Mucosa of gallbladder (tissue), 1 donor: ENCODE measurements around the gene ZBTB33. TPM values are rescaled to one million over a fixed set of nuclear protein-coding genes. Genes with fewer than 3 reads are reported as not detected.

ENCODE experiments used
- DNase-seq: peaks from one replicate; pipeline ENCODE4 v3.0.0-alpha.2; 2020; ENCODE audit warnings: low spot score
- total RNA-seq: library from RNA; stranded (reverse); gene quantifications from one replicate; pipeline ENCODE4 v1.2.1, GENCODE V29; 2021
- donor health status: DM: no; HTN: no; CAD: no.

The ZBTB33 gene, protein sequence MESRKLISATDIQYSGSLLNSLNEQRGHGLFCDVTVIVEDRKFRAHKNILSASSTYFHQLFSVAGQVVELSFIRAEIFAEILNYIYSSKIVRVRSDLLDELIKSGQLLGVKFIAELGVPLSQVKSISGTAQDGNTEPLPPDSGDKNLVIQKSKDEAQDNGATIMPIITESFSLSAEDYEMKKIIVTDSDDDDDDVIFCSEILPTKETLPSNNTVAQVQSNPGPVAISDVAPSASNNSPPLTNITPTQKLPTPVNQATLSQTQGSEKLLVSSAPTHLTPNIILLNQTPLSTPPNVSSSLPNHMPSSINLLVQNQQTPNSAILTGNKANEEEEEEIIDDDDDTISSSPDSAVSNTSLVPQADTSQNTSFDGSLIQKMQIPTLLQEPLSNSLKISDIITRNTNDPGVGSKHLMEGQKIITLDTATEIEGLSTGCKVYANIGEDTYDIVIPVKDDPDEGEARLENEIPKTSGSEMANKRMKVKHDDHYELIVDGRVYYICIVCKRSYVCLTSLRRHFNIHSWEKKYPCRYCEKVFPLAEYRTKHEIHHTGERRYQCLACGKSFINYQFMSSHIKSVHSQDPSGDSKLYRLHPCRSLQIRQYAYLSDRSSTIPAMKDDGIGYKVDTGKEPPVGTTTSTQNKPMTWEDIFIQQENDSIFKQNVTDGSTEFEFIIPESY
- 19.9 TPM for total RNA-seq

GRCh38 chrX:120250522-120251271 is at the start of gene ZBTB33:
TSS of gene ZBTB33 (plus strand) at chrX:120250812. CDS start at chrX:120253416, 2,604 bp downstream.
- DNase-seq: peak; percentile 92

DNA sequence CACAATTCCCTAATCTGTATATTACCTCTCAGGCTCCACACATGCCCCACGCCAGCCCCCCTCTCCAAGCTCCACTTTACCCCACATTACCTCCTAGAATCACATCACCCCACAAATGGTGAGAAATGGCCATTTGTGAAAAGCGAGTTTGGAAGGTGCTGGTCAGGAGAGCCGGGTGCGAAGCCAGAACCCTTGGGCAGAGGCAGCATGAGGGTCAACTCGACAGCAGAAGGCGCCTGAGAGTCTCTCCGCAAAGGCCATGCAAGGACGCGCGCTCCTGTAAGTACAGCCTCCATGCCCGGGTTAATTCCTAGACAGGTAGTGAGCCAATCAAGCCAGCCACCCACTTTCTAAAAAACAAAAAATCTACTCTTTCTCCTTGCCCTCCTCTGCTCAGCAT is 49.8 kb upstream of the ZBTB33 start:
- DNase-seq: no peak

- DNase-seq: no peak
Measured at GRCh38 chrX:120205816-120206753, 44.5 kb upstream of the ZBTB33 start.

- DNase-seq: no peak
Measured at GRCh38 chrX:120207009-120207605, 43.5 kb upstream of the ZBTB33 start.

DNA sequence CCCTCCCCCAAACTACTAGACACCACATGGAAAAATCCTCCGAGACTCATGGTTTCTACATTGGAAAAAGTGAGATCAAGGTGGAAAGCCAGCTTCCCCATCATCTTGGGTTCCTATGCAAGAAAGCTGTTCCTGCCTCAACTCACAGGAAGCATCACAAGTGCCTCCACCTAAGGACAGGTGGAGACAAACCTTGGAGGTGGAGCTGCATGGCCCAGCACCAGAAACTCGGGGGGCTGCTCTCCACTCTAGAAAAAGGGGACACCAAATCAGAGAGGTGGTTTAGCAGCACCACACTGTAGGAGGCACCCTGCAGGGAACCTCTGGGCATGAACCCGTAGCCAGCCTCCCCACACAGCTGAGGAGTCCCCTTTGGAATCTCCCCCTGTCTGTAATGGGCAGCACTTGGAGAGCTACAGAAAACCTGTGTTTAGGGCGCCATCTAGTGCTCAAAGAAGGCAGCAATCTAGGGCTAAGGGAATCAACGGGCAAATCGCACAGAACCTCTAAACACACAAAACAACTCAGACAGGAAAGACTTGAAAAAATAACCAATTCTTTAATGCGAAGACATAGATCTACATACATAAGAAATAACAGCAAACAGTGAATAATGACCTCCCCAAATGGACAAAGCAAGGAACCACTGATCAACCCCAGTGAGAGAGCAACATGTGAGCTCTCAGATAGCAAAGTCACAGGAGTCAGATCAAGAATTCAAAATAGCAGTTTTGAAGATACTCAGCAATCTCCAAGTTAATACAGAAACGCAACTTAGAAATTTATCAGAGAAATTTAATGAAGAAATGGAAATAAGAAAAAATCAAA is 37.0 kb upstream of the ZBTB33 start:
- peak; percentile 64 for DNase-seq

DNA sequence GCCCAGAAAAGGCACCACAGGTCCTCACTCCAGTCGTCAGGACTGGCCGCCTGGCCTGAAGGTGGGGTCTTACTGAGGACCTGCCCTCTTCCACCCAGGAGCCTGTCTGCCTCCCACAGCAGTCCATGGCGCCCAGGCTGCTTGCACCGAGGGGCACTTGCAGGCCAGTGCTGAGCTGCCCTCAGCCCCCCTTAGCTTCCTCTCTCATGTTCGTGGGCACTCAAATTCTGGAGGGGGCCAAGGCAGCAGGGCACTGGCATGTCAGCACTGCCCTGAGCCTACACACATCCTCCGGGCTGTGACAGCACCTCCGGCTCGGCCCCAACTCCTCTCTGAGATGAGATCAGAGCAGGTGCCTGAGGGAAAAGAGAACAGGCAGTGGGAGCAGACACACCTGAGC is 27.2 kb upstream of the ZBTB33 start:
- no peak for DNase-seq

GRCh38 chrX:120224388-120224787 is 26.2 kb upstream of the ZBTB33 start:
- DNase-seq: no peak

DNA sequence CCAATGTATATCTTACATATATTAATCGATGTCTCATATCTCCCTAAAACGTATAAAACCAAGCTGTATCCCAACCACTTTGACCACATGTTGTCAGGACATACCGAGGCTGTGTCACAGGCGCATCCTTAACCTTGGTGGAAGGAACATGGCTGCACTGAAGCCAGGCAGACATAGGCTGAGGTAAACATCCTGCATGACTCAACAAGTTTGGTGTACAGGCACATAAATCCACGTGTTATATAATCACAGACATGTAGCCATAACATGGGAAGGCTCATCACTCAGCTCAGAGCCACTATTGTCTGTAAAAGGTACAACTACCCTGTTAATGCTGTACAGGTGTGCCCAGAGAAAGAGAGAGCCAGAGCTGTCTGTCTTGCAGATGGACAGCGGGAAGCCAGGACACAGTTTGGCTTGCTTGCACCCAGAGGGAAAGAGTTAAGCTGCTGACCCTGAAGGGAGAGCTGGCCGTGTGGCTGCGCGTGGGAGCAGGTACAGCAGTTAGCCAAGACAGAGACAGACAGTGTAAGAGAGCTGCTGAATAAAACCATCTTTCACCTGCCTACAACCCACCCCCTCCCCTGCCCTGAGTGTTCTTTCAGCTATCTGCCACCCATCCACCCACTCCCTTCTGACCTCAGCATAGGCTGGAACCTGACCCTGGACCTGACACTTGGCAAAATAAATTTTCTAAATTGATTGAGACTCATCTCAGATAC is 22.3 kb upstream of the ZBTB33 start:
- no peak for DNase-seq

DNA sequence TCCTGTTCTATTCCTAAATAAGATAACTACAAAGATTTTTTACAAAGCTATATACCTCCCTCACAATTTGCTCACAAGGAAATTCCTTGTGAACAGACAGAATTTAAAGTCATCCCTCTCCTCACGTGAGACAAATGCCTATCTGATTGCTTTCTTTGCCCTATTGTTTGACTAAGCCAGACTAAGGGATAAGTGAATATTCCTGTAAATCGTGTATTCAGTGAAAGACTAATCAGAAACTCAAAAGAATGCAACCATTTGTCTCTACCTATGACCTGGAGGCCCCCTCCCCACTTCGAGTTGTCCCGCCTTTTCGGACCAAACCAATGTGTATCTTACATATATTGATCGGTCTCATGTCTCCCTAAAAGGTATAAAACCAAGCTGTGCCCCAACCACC is 15.3 kb upstream of the ZBTB33 start:
- DNase-seq: no peak

DNA sequence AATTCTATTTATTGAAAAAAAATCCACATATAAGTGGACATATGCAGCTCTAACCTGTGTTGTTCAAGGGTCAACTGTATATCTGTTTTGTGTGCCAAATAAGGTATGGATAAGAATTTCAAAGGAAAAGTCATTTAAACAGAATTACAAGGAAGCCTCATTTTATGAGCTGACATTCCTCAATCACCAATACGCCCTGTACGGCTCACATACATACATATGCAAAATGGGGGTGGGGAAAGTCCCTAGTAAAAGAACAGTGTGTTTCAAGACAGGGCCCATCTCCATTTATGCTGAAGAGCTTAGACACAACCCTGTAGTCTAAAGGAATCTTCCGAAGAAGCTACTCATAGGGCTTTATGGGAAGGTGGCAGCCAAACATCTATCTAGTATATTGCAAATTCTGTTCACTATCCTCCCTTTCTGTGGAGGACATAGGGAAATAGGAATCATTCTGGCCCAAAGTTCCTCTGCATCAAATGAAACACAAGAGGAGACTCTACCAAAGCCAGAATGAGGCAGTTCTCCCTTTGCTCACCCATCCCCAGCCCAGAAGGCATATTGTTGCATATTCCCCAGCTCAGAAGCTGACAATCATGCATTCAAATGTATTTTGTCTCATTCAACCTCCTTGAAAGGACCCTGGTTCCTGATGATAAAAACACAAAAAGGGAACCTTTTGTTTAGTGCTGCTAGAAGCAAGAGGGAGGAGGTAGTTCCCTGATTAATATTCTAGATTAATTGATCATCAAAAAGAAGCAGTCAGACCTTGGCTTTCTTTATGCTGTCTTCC is 13.7 kb upstream of the ZBTB33 start:
- no peak for DNase-seq

- no peak for DNase-seq
Measured at GRCh38 chrX:120238933-120239332, 11.7 kb upstream of the ZBTB33 start.

DNA sequence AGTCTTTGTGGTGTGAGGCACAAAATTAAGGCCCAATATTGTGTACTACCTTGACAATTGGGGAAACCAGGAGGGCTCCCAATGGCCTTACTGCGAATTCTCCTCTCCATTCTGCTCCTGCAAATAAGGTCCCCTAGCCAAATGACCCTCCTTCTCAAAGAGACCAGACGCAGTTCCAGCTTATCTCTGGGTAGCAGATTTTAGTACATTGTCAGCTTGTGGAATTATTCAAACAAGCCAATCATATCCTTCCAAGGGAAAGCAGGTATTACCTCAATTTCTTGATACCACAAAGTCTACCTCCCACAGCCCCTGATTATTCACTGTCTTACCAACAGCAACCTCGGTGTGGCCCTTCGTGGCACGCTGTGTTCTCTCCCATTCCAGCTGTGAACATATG is 7.8 kb upstream of the ZBTB33 start:
- DNase-seq: no peak

DNA sequence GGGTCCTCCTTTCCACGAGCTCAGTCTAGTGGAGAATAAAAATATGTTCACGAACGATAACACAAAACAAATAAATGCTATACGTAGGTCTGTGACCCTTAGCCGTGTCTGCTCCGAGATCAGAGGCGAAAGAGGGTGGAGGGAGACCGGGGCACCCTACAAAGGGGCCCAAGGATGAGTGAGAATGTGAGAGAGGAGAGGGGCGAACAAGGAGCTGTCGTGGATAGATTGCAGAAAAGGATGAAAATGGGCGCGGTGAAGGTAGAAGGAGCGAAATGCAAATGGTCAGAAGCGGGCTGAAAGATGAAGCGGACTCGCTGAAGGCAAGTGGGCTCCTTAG is 6.2 kb upstream of the ZBTB33 start:
- DNase-seq: no peak

- DNase-seq: peak; percentile 66
Measured at GRCh38 chrX:120244735-120245498, 5.7 kb upstream of the ZBTB33 start.

DNA sequence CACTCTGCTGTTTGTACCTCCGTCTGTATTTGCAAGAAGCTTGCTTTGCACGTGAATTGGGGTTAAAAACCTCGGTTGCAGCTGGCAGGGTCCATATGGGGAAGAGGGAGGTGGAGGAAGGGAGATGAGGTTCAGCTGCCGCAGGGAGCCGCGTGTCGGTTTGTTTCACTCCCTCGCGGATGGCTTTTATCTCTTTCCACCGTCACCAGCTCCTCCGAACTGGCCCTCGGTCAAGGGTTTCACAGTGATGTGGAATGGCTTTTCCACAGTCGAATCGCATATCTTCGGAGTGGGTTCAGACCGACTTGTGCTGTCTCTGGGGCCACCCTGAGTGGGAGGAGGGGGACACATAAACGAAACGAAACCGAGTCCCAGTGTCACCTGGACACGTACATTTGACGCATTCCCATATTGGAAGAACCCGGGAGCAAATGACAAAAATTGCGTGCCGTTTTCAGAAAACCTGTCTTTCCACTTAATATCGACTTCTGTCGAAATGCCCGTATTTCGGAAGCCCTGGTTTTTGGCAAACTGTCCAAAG is 929 bp downstream of the ZBTB33 start:
- DNase-seq: no peak

DNA sequence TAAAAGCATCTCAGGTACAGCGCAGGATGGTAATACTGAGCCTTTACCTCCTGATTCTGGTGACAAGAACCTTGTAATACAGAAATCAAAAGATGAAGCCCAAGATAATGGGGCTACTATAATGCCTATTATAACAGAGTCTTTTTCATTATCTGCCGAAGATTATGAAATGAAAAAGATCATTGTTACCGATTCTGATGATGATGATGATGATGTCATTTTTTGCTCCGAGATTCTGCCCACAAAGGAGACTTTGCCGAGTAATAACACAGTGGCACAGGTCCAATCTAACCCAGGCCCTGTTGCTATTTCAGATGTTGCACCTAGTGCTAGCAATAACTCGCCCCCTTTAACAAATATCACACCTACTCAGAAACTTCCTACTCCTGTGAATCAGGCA is 3.2 kb downstream of the ZBTB33 start:
- no peak for DNase-seq

- no peak for DNase-seq
Measured at GRCh38 chrX:120260369-120260768, 9.8 kb downstream of the ZBTB33 start.
